Measurements from ENCODE around the gene PLEKHD1.
"Not testable (repeated sequence)": the region's sequence is repeated elsewhere in the genome, so short reads cannot be mapped to it uniquely, and the experiment has no call there.

PLEKHD1 gene

DNA sequence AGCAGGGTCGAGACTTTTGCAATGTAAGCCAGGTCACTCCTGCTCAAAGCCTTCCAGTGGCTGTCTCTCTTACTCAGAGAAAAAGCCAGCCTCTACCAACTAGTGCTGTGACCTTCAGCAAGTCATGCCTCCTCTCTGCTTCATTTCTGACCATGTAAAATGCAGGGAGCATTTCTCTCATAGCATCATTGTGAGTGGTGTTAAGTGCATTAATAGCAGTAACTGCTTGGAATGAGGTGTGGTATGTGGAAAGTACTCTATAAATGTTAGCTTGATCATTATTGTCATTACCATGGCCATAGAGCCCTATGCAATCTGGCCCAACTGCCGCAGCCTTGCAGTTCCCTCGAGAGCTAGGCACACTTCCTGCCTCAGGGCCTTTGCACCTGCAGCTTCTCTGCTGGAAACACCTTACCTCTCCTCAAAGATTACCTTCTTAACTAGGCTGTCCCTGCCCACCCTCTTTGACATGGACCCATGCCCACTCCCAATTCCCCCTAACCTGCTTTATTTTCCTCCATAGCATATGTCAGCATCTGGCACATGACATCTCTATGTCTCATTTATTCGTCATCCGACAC is 10.9 kb downstream of the PLEKHD1 start:
- Histone ChIP-seq H3K9ac (ENCODE audit: low read depth, low read length) (no peak overlapping the region), H3K27ac (ENCODE audit: low read depth, low read length) (no peak overlapping the region), H3K36me3 (ENCODE audit: insufficient read depth, low read length) (no peaks in the 10 kb centered on the region), H3K9me3 (ENCODE audit: insufficient read depth, low read depth, low read length) (no peaks in the 10 kb centered on the region), H3K4me1 (ENCODE audit: insufficient read depth, low read length) (no peaks in the 10 kb centered on the region), H3K4me3 (ENCODE audit: low read length) (no peak overlapping the region), H3K27me3 (ENCODE audit: insufficient read depth, low read length) (no peaks in the 10 kb centered on the region)
- 94% methylated on average over 5 of the region's 5 CpGs for WGBS

DNA sequence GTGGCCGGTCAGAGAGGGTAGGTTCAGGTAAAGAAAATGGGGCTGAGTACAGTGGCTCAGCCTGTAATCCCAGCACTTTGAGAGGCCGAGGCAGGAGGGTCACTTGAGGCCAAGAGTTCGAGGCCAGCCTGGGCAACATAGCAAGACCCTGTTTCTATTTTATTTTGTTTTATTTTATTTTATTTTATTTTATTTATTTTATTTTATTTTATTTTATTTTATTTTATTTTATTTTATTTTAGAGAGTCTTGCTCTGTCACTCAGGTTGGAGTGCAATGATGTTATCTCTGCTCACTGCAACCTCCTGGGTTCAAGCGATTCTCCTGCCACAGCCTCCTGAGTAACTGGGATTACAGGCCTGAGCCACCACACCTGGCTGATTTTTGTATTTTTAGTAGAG is 13.3 kb downstream of the PLEKHD1 start:
- H3K36me3 ChIP-seq (ENCODE audit: insufficient read depth, low read length); H3K4me3 ChIP-seq (ENCODE audit: low read length); H3K27me3 ChIP-seq (ENCODE audit: insufficient read depth, low read length); H3K9ac ChIP-seq (ENCODE audit: low read depth, low read length); H3K27ac ChIP-seq (ENCODE audit: low read depth, low read length); H3K9me3 ChIP-seq (ENCODE audit: insufficient read depth, low read depth, low read length); H3K4me1 ChIP-seq (ENCODE audit: insufficient read depth, low read length): not testable (repeated sequence)
- 95% methylated on average over 4 of the region's 4 CpGs for WGBS

DNA sequence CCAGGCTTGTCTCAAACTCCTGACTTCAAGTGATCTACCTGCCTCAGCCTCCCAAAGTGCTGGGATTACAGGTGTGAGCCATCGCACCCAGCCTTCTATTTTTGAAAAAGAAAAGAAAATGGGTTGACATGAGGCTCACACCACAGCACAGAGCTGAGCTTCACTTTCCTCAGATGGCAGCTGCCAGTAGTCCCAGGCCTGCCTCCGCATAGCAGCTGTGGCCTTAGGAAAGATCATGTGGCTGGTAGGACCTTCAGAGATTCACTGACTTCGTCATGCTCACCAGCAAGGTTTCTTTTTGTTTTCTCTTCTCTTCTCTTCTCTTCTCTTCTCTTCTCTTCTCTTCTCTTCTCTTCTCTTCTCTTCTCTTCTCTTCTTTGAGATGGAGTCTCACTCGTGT is 13.8 kb downstream of the PLEKHD1 start:
- not testable (repeated sequence) for H3K9ac ChIP-seq (ENCODE audit: low read depth, low read length); H3K9me3 ChIP-seq (ENCODE audit: insufficient read depth, low read depth, low read length); H3K27ac ChIP-seq (ENCODE audit: low read depth, low read length); H3K4me1 ChIP-seq (ENCODE audit: insufficient read depth, low read length); H3K27me3 ChIP-seq (ENCODE audit: insufficient read depth, low read length); H3K36me3 ChIP-seq (ENCODE audit: insufficient read depth, low read length); H3K4me3 ChIP-seq (ENCODE audit: low read length)
- WGBS = 91% methylated on average over 4 of the region's 4 CpGs

DNA sequence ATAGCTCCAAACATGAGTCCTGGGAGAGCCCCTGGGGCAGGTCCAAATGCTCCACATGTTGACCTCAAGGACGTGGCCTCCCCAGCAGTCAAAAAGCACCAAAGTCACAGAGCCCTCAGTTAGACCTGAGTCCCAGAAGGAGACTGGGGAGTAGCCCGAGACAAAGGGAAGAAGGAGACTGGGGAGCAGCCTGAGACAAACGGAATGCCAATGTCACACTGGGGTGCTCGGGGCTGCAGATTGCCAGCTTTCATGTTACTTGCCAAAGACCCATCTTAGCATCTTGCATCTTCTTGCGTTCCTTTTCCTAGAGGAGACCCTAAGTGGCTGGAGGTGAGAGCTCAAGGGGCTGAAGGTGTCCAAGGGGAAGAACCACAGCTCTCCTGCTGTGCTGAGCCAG is 14.9 kb downstream of the PLEKHD1 start:
- WGBS = 90% methylated on average over 5 of the region's 5 CpGs
- H3K36me3 ChIP-seq (ENCODE audit: insufficient read depth, low read length) = no peaks in the 10 kb centered on the region

DNA sequence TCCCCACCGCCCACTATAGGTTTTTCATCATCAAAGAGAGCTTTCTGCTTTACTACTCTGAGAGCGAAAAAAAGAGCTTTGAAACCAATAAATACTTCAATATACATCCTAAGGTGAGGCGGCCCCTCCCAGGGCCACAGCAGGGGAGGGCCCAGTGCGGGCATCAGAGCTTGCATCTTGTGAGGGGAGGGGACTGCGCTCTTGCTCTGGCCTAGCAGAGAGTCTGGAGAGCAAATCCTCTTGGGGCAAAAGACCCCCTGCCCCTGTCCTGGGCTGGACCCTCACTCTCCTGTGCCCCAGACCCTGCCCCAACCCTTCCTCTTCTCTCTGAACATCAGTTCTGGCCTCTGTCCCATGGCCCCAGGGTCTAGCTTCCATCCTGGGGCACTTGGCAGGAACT is 15.6 kb downstream of the PLEKHD1 start:
- 70% methylated on average over 5 of the region's 5 CpGs for WGBS
- Histone ChIP-seq H3K27ac (ENCODE audit: low read depth, low read length) (no peak overlapping the region), H3K9ac (ENCODE audit: low read depth, low read length) (no peak overlapping the region), H3K9me3 (ENCODE audit: insufficient read depth, low read depth, low read length) (no peaks in the 10 kb centered on the region), H3K36me3 (ENCODE audit: insufficient read depth, low read length) (no peaks in the 10 kb centered on the region), H3K4me1 (ENCODE audit: insufficient read depth, low read length) (peaks cover 7% of the 10 kb centered on the region; the same call in 1 of the 2 replicates), H3K27me3 (ENCODE audit: insufficient read depth, low read length) (peaks cover 7% of the 10 kb centered on the region), H3K4me3 (ENCODE audit: low read length) (no peak overlapping the region)

More for the DNA sequence above, 14.9 kb downstream of the PLEKHD1 start:
- Histone ChIP-seq H3K9ac (ENCODE audit: low read depth, low read length) (no peak overlapping the region), H3K4me1 (ENCODE audit: insufficient read depth, low read length) (peaks cover 7% of the 10 kb centered on the region; the same call in 1 of the 2 replicates), H3K9me3 (ENCODE audit: insufficient read depth, low read depth, low read length) (no peaks in the 10 kb centered on the region), H3K27me3 (ENCODE audit: insufficient read depth, low read length) (peaks cover 7% of the 10 kb centered on the region), H3K4me3 (ENCODE audit: low read length) (no peak overlapping the region), H3K27ac (ENCODE audit: low read depth, low read length) (no peak overlapping the region)

DNA sequence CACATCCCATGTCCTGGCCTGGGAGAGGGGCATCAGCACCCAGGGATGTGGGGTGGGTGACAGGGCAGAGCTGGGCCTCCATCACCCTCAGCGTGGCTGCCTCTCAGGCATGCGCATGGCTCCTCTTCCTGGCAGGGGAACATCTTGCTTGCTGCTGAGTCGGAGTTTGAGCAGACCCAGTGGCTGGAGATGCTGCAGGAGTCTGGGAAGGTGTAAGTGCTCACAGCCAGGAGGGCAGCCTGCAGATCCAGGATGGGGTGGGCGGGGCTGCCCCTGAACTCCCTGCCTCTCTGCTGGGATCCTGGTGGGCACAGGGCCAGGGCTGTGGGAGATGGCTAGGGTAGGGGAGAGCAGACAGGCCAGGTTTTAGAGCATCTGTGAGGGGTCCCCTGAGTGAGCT is 16.2 kb downstream of the PLEKHD1 start:
- no peak overlapping the region for H3K27ac ChIP-seq (ENCODE audit: low read depth, low read length)
- H3K4me1 ChIP-seq (ENCODE audit: insufficient read depth, low read length) = peaks cover 7% of the 10 kb centered on the region; the same call in 1 of the 2 replicates
- WGBS = 85% methylated on average over 4 of the region's 4 CpGs
- H3K36me3 ChIP-seq (ENCODE audit: insufficient read depth, low read length) = no peaks in the 10 kb centered on the region
- no peak overlapping the region for H3K9ac ChIP-seq (ENCODE audit: low read depth, low read length)
- H3K4me3 ChIP-seq (ENCODE audit: low read length) = no peak overlapping the region
- H3K9me3 ChIP-seq (ENCODE audit: insufficient read depth, low read depth, low read length) = no peaks in the 10 kb centered on the region
- peaks cover 7% of the 10 kb centered on the region for H3K27me3 ChIP-seq (ENCODE audit: insufficient read depth, low read length)

DNA sequence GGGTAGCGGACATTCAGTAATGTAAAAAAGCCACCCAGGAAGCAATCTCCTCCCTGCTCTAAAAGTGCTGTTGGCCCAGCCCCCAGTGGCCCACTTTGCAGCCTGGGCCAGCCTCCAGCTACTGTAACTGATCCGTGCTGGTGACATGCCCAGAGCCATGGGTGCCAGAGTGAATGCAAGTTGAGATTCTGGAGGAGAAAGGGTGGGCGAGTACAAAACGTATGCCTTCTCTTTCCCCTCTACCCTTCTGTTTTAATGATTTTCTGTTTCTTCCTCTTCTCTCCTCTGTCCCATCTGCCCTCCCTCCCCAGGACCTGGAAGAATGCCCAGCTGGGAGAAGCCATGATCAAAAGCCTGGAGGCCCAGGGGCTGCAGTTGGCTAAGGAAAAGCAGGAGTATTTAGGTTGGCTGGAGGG is 16.9 kb downstream of the PLEKHD1 start:
- H3K9me3 ChIP-seq (ENCODE audit: insufficient read depth, low read depth, low read length) = no peaks in the 10 kb centered on the region
- no peaks in the 10 kb centered on the region for H3K36me3 ChIP-seq (ENCODE audit: insufficient read depth, low read length)
- H3K9ac ChIP-seq (ENCODE audit: low read depth, low read length) = no peak overlapping the region
- H3K4me3 ChIP-seq (ENCODE audit: low read length) = no peak overlapping the region
- H3K27ac ChIP-seq (ENCODE audit: low read depth, low read length) = no peak overlapping the region
- 67% methylated on average over 4 of the region's 4 CpGs for WGBS
- peaks cover 7% of the 10 kb centered on the region; the same call in 1 of the 2 replicates for H3K4me1 ChIP-seq (ENCODE audit: insufficient read depth, low read length)
- peaks cover 7% of the 10 kb centered on the region for H3K27me3 ChIP-seq (ENCODE audit: insufficient read depth, low read length)

DNA sequence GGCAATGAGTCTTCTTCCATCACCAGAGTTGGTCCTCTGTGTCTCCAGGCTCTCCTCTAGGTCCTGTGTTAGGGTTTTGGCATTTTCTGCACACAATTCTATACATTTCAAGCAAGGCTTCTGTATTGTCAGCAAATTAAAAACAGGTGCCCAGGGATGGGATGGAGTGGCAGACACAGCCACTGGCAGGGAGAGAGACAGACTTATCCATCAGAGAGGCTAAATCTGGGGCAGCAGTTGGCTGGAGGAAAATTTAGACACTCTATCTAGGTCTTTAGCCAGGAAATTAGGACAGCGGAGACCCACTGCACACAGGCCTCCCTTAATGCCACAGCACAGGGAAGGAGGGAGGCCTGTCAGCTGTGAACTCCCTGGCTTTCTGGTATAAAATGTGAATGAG is 20.2 kb downstream of the PLEKHD1 start:
- Histone ChIP-seq H3K4me3 (ENCODE audit: low read length) (no peak overlapping the region), H3K9ac (ENCODE audit: low read depth, low read length) (no peak overlapping the region), H3K9me3 (ENCODE audit: insufficient read depth, low read depth, low read length) (no peaks in the 10 kb centered on the region), H3K36me3 (ENCODE audit: insufficient read depth, low read length) (no peaks in the 10 kb centered on the region), H3K27me3 (ENCODE audit: insufficient read depth, low read length) (peaks cover 7% of the 10 kb centered on the region), H3K27ac (ENCODE audit: low read depth, low read length) (no peak overlapping the region), H3K4me1 (ENCODE audit: insufficient read depth, low read length) (peaks cover 7% of the 10 kb centered on the region; the same call in 1 of the 2 replicates)
- WGBS = 100% methylated on average over 1 of the region's 1 CpG

DNA sequence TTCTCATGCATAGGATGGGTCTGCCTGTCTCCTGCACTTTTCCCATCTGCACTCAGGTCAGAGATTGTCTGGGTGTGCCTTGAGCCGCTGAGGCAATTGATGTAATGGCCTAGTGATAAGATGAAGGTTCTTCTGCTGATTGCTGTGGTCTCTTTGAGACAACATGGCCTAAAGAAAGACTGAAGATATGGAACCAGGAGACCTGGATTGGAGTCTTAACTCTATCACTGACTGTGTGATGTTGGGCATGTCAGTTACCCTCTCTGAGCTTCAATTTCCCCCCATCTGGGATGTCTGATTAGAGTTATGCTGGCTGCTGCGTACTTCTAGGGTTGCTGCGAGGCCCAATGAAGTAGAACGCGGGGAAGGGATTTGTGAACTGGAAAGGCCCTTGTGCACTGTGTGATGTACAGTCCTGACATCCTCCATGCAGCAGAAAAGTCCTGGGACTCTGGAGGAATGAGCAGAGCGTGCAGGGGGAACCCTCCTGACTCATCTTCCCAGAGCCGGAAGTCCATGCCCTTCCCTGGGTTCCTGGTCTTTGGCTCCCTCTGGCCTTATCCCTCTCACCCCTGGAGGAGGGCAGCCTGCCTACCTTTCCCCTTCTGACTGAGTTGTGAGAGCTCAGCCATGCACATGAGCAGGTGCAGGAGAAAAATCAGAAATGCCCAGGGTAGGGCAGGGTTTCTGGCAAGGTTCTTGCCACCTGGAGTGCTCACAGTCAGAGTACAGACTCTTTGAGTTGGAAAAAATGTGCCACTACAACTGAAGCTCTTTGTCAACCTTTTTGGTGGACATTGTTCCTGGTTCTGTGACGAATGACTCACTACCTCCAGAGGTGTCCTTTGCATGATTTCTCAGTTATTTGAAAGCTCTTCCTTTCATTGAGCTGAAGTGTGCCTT is 21.1 kb downstream of the PLEKHD1 start:
- WGBS = 87% methylated on average over 8 of the region's 8 CpGs

DNA sequence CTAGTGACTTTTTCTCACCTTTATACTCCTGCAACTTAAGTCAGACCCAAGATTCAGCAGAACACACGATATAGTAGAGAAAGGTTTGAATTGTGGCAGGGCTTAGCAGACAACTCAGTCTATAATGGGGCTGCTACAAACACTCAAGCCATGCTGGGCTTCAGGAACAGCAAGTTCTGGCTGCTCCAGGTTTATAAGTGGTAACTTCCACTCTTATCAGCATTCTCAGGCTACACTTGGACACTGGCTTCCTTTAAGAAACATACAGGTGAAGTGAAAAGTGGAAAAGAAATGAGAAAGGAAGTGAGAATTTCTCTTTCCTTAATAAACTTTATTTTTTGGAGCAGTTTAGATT is 21.7 kb downstream of the PLEKHD1 start:
- no peak overlapping the region for H3K9ac ChIP-seq (ENCODE audit: low read depth, low read length)
- no peaks in the 10 kb centered on the region for H3K36me3 ChIP-seq (ENCODE audit: insufficient read depth, low read length)
- peaks cover 4% of the 10 kb centered on the region; the same call in 1 of the 2 replicates for H3K4me1 ChIP-seq (ENCODE audit: insufficient read depth, low read length)
- H3K9me3 ChIP-seq (ENCODE audit: insufficient read depth, low read depth, low read length) = no peaks in the 10 kb centered on the region
- peaks cover 7% of the 10 kb centered on the region for H3K27me3 ChIP-seq (ENCODE audit: insufficient read depth, low read length)
- WGBS = 81% methylated on average over 1 of the region's 1 CpG
- H3K27ac ChIP-seq (ENCODE audit: low read depth, low read length) = no peak overlapping the region
- no peak overlapping the region for H3K4me3 ChIP-seq (ENCODE audit: low read length)

More for the DNA sequence above, 21.1 kb downstream of the PLEKHD1 start:
- Histone ChIP-seq H3K4me1 (ENCODE audit: insufficient read depth, low read length) (peaks cover 7% of the 10 kb centered on the region; the same call in 1 of the 2 replicates), H3K9me3 (ENCODE audit: insufficient read depth, low read depth, low read length) (no peaks in the 10 kb centered on the region), H3K36me3 (ENCODE audit: insufficient read depth, low read length) (no peaks in the 10 kb centered on the region), H3K27me3 (ENCODE audit: insufficient read depth, low read length) (peaks cover 7% of the 10 kb centered on the region), H3K4me3 (ENCODE audit: low read length) (no peak overlapping the region), H3K9ac (ENCODE audit: low read depth, low read length) (no peak overlapping the region), H3K27ac (ENCODE audit: low read depth, low read length) (no peak overlapping the region)

DNA sequence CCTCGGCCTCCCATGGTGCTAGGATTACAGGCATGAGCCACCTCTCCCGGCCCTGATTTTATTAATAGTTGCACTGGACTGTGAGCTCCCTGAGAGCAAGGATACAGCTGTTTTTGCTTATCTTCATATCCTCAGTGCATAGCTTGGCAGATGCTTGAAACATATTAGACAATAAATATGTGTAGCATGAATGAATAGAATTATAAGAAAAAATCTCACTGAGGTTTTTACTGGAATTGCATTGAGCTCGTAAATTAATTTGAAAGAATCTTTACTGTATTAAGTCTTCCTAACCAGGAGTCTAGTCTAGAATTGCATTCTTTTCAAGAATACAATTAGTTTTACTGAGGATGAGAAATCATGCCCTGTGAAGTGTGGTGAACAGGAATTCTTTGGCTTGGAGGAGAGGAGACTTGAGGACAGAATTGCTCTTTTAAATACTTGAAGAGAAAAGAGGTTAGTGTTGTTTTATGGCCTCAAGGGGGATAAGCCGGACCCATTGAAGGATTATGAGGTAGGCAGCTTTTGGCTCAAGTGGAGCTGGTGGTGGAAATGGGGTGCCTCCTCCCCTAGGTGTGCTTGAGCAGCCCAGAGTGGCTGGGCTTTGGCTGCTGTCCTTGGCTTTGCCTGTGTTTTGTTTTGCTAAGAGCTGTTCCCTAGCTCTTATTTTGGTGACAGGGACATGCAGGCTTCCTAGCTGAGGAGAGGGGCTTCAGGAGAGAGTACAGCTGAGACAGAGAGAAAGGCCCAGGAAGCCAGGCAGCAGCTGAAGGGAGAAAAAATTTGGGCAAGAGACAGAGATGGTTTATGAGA is 34.0 kb downstream of the PLEKHD1 start:
- Histone ChIP-seq H3K9me3 (ENCODE audit: insufficient read depth, low read depth, low read length) (no peaks in the 10 kb centered on the region), H3K27me3 (ENCODE audit: insufficient read depth, low read length) (no peaks in the 10 kb centered on the region), H3K36me3 (ENCODE audit: insufficient read depth, low read length) (no peaks in the 10 kb centered on the region), H3K4me3 (ENCODE audit: low read length) (no peak overlapping the region), H3K27ac (ENCODE audit: low read depth, low read length) (no peak overlapping the region), H3K9ac (ENCODE audit: low read depth, low read length) (no peak overlapping the region), H3K4me1 (ENCODE audit: insufficient read depth, low read length) (peaks cover 11% of the 10 kb centered on the region; the same call in 1 of the 2 replicates)
- WGBS = 91% methylated on average over 4 of the region's 4 CpGs
